ENCODE data around the gene CTBP1. TPM values are rescaled to one million over a fixed set of nuclear protein-coding genes. Genes with fewer than 3 reads are reported as not detected.

Gene CTBP1
- polyA plus RNA-seq, 4 donors, result 88.6 to 144 (median 132) TPM

- H3K4me1 ChIP-seq (ENCODE audit: control insufficient read depth in 3 of 3, insufficient read depth in 2 of 3, low read depth in 1 of 3, low read length in 2 of 3), result no peaks in the 10 kb centered on the region
- no peaks in the 10 kb centered on the region for H3K27me3 ChIP-seq (ENCODE audit: control insufficient read depth in 3 of 3, insufficient read depth in 3 of 3, low read length in 3 of 3)
- DNase-seq (no peak), FAIRE-seq (no peak)
- 92 to 100% (median 96%) methylated on average over 2 of the region's 2 CpGs for WGBS, 3 donors
- no peaks in the 10 kb centered on the region for H3K36me3 ChIP-seq (ENCODE audit: control insufficient read depth in 3 of 3, insufficient read depth in 2 of 3, low read depth in 1 of 3, low read length in 3 of 3)
- H3K4me3 ChIP-seq (ENCODE audit: low read depth in 1 of 3, low read length in 3 of 3), result no peak overlapping the region
- no peak overlapping the region for H3K27ac ChIP-seq (ENCODE audit: low read depth in 1 of 3, low read length in 2 of 3)
- H3K9me3 ChIP-seq (ENCODE audit: control insufficient read depth in 2 of 2, insufficient read depth in 1 of 2, low read depth in 1 of 2, low read length in 1 of 2), result peaks cover 0 to 3% of the 10 kb centered on the region in 2 donors
Measured at GRCh38 chr4:1276984-1277383, 28.1 kb upstream of the CTBP1 start.

GRCh38 chr4:1274871-1275270 is 25.9 kb upstream of the CTBP1 start:
- Histone ChIP-seq H3K4me3 (ENCODE audit: low read depth in 1 of 3, low read length in 3 of 3) (no peak overlapping the region), H3K36me3 (ENCODE audit: control insufficient read depth in 3 of 3, insufficient read depth in 2 of 3, low read depth in 1 of 3, low read length in 3 of 3) (no peaks in the 10 kb centered on the region), H3K27ac (ENCODE audit: low read depth in 1 of 3, low read length in 2 of 3) (no peak overlapping the region), H3K27me3 (ENCODE audit: control insufficient read depth in 3 of 3, insufficient read depth in 3 of 3, low read length in 3 of 3) (no peaks in the 10 kb centered on the region), H3K4me1 (ENCODE audit: control insufficient read depth in 3 of 3, insufficient read depth in 2 of 3, low read depth in 1 of 3, low read length in 2 of 3) (no peaks in the 10 kb centered on the region), H3K9me3 (ENCODE audit: control insufficient read depth in 2 of 2, insufficient read depth in 1 of 2, low read depth in 1 of 2, low read length in 1 of 2) (peaks cover 0 to 6% of the 10 kb centered on the region in 2 donors)
- DNase-seq (no peak), FAIRE-seq (no peak)
- WGBS, 3 donors, result 80 to 90% (median 87%) methylated on average over 9 of the region's 9 CpGs

- FAIRE-seq (no peak), DNase-seq (no peak)
- Histone ChIP-seq H3K36me3 (ENCODE audit: control insufficient read depth in 3 of 3, insufficient read depth in 2 of 3, low read depth in 1 of 3, low read length in 3 of 3) (no peaks in the 10 kb centered on the region), H3K9me3 (ENCODE audit: control insufficient read depth in 2 of 2, insufficient read depth in 1 of 2, low read depth in 1 of 2, low read length in 1 of 2) (peaks cover 0 to 14% of the 10 kb centered on the region in 2 donors), H3K27me3 (ENCODE audit: control insufficient read depth in 3 of 3, insufficient read depth in 3 of 3, low read length in 3 of 3) (no peaks in the 10 kb centered on the region), H3K4me1 (ENCODE audit: control insufficient read depth in 3 of 3, insufficient read depth in 2 of 3, low read depth in 1 of 3, low read length in 2 of 3) (no peaks in the 10 kb centered on the region), H3K27ac (ENCODE audit: low read depth in 1 of 3, low read length in 2 of 3) (no peak overlapping the region), H3K4me3 (ENCODE audit: low read depth in 1 of 3, low read length in 3 of 3) (no peak overlapping the region)
- WGBS, 3 donors, result 89 to 90% (median 89%) methylated on average over 5 of the region's 5 CpGs
Measured at GRCh38 chr4:1271686-1272085, 22.8 kb upstream of the CTBP1 start.

GRCh38 chr4:1269209-1269608 is 20.3 kb upstream of the CTBP1 start:
- Histone ChIP-seq H3K36me3 (ENCODE audit: control insufficient read depth in 3 of 3, insufficient read depth in 2 of 3, low read depth in 1 of 3, low read length in 3 of 3) (peaks cover 0 to 4% (median 2%) of the 10 kb centered on the region in 3 donors), H3K27ac (ENCODE audit: low read depth in 1 of 3, low read length in 2 of 3) (no peak overlapping the region), H3K4me1 (ENCODE audit: control insufficient read depth in 3 of 3, insufficient read depth in 2 of 3, low read depth in 1 of 3, low read length in 2 of 3) (no peaks in the 10 kb centered on the region), H3K27me3 (ENCODE audit: control insufficient read depth in 3 of 3, insufficient read depth in 3 of 3, low read length in 3 of 3) (no peaks in the 10 kb centered on the region), H3K9me3 (ENCODE audit: control insufficient read depth in 2 of 2, insufficient read depth in 1 of 2, low read depth in 1 of 2, low read length in 1 of 2) (peaks cover 0 to 32% of the 10 kb centered on the region in 2 donors), H3K4me3 (ENCODE audit: low read depth in 1 of 3, low read length in 3 of 3) (no peak overlapping the region)
- no peak for DNase-seq
- no peak for FAIRE-seq

- peaks cover 0 to 4% (median 2%) of the 10 kb centered on the region in 3 donors for H3K36me3 ChIP-seq (ENCODE audit: control insufficient read depth in 3 of 3, insufficient read depth in 2 of 3, low read depth in 1 of 3, low read length in 3 of 3)
- H3K27me3 ChIP-seq (ENCODE audit: control insufficient read depth in 3 of 3, insufficient read depth in 3 of 3, low read length in 3 of 3), result no peaks in the 10 kb centered on the region
- H3K9me3 ChIP-seq (ENCODE audit: control insufficient read depth in 2 of 2, insufficient read depth in 1 of 2, low read depth in 1 of 2, low read length in 1 of 2), result peaks cover 0 to 36% of the 10 kb centered on the region in 2 donors
- DNase-seq (no peak), FAIRE-seq (peak; percentile 41)
- WGBS, 3 donors, result 70 to 86% (median 75%) methylated on average over 9 of the region's 9 CpGs
- no peak overlapping the region for H3K4me3 ChIP-seq (ENCODE audit: low read depth in 1 of 3, low read length in 3 of 3)
- H3K27ac ChIP-seq (ENCODE audit: low read depth in 1 of 3, low read length in 2 of 3), result peak overlapping the region in 1 of 3 donors; percentile 77
- no peaks in the 10 kb centered on the region for H3K4me1 ChIP-seq (ENCODE audit: control insufficient read depth in 3 of 3, insufficient read depth in 2 of 3, low read depth in 1 of 3, low read length in 2 of 3)
Measured at GRCh38 chr4:1266881-1267763, 18.2 kb upstream of the CTBP1 start.

- no peak overlapping the region for H3K4me3 ChIP-seq (ENCODE audit: low read depth in 1 of 3, low read length in 3 of 3)
- FAIRE-seq (no peak), DNase-seq (no peak)
- H3K4me1 ChIP-seq (ENCODE audit: control insufficient read depth in 3 of 3, insufficient read depth in 2 of 3, low read depth in 1 of 3, low read length in 2 of 3), result no peaks in the 10 kb centered on the region
- H3K36me3 ChIP-seq (ENCODE audit: control insufficient read depth in 3 of 3, insufficient read depth in 2 of 3, low read depth in 1 of 3, low read length in 3 of 3), result peaks cover 0 to 4% (median 2%) of the 10 kb centered on the region in 3 donors
- no peak overlapping the region for H3K27ac ChIP-seq (ENCODE audit: low read depth in 1 of 3, low read length in 2 of 3)
- peaks cover 0 to 46% of the 10 kb centered on the region in 2 donors for H3K9me3 ChIP-seq (ENCODE audit: control insufficient read depth in 2 of 2, insufficient read depth in 1 of 2, low read depth in 1 of 2, low read length in 1 of 2)
- WGBS, 3 donors, result 92 to 94% (median 93%) methylated on average over 11 of the region's 11 CpGs
- H3K27me3 ChIP-seq (ENCODE audit: control insufficient read depth in 3 of 3, insufficient read depth in 3 of 3, low read length in 3 of 3), result no peaks in the 10 kb centered on the region
Measured at GRCh38 chr4:1265351-1265750, 16.4 kb upstream of the CTBP1 start.

- no peaks in the 10 kb centered on the region for H3K4me1 ChIP-seq (ENCODE audit: control insufficient read depth in 3 of 3, insufficient read depth in 2 of 3, low read depth in 1 of 3, low read length in 2 of 3)
- 97 to 98% (median 98%) methylated on average over 3 of the region's 3 CpGs for WGBS, 3 donors
- no peak overlapping the region for H3K4me3 ChIP-seq (ENCODE audit: low read depth in 1 of 3, low read length in 3 of 3)
- peaks cover 0 to 44% of the 10 kb centered on the region in 2 donors for H3K9me3 ChIP-seq (ENCODE audit: control insufficient read depth in 2 of 2, insufficient read depth in 1 of 2, low read depth in 1 of 2, low read length in 1 of 2)
- H3K36me3 ChIP-seq (ENCODE audit: control insufficient read depth in 3 of 3, insufficient read depth in 2 of 3, low read depth in 1 of 3, low read length in 3 of 3), result peaks cover 0 to 4% (median 2%) of the 10 kb centered on the region in 3 donors
- no peaks in the 10 kb centered on the region for H3K27me3 ChIP-seq (ENCODE audit: control insufficient read depth in 3 of 3, insufficient read depth in 3 of 3, low read length in 3 of 3)
- no peak for DNase-seq
- FAIRE-seq, result no peak
- no peak overlapping the region for H3K27ac ChIP-seq (ENCODE audit: low read depth in 1 of 3, low read length in 2 of 3)
Measured at GRCh38 chr4:1264942-1265341, 16.0 kb upstream of the CTBP1 start.

GRCh38 chr4:1261107-1261928 is 12.4 kb upstream of the CTBP1 start:
- Histone ChIP-seq H3K9me3 (ENCODE audit: control insufficient read depth in 2 of 2, insufficient read depth in 1 of 2, low read depth in 1 of 2, low read length in 1 of 2) (peaks cover 0 to 37% of the 10 kb centered on the region in 2 donors), H3K27ac (ENCODE audit: low read depth in 1 of 3, low read length in 2 of 3) (no peak overlapping the region), H3K4me1 (ENCODE audit: control insufficient read depth in 3 of 3, insufficient read depth in 2 of 3, low read depth in 1 of 3, low read length in 2 of 3) (no peaks in the 10 kb centered on the region), H3K36me3 (ENCODE audit: control insufficient read depth in 3 of 3, insufficient read depth in 2 of 3, low read depth in 1 of 3, low read length in 3 of 3) (peaks cover 0 to 4% (median 0%) of the 10 kb centered on the region in 3 donors), H3K27me3 (ENCODE audit: control insufficient read depth in 3 of 3, insufficient read depth in 3 of 3, low read length in 3 of 3) (no peaks in the 10 kb centered on the region), H3K4me3 (ENCODE audit: low read depth in 1 of 3, low read length in 3 of 3) (no peak overlapping the region)
- WGBS, 3 donors, result 90 to 93% (median 92%) methylated on average over 21 of the region's 21 CpGs
- FAIRE-seq (no peak), DNase-seq (no peak)

All from small intestine (tissue), 7 donors.